VCaP (cell line): Measurements from ENCODE around the gene RPS28.
A peak's percentile ranks its signal among the peaks of the same experiment; 100 is the strongest.

ENCODE experiments used
- H3K27ac ChIP-seq: fragments of 450-650 bp; 2 replicates; pipeline ENCODE4 v1.5.1; 2017
- CTCF ChIP-seq: fragments of 450-650 bp; conservative IDR thresholded peaks from 2 replicates; pipeline ENCODE4 v1.5.1; 2017; ENCODE audit warnings: mild to moderate bottlenecking, moderate library complexity

RPS28 gene

GRCh38 chr19:8355631-8356402 is 34.5 kb downstream of the RPS28 start:
- H3K27ac ChIP-seq: no peak overlapping the region

GRCh38 chr19:8357007-8357521 is 35.8 kb downstream of the RPS28 start:
- no peak overlapping the region for H3K27ac ChIP-seq
- no peak for TF ChIP-seq CTCF

More at GRCh38 chr19:8355631-8356402, 34.5 kb downstream of the RPS28 start:
- TF ChIP-seq CTCF: no peak

- TF ChIP-seq CTCF: no peak
- no peak overlapping the region for H3K27ac ChIP-seq
Measured at GRCh38 chr19:8358948-8359347, 37.7 kb downstream of the RPS28 start.

GRCh38 chr19:8360196-8360595 is 38.9 kb downstream of the RPS28 start:
- no peak overlapping the region for H3K27ac ChIP-seq
- TF ChIP-seq CTCF: no peak

GRCh38 chr19:8361921-8362793 is 40.9 kb downstream of the RPS28 start:
- H3K27ac ChIP-seq: peak overlapping the region; percentile 37
- TF ChIP-seq CTCF: no peak

GRCh38 chr19:8363803-8364771 is 42.8 kb downstream of the RPS28 start, which contains the start of gene ANGPTL4:
Gene ANGPTL4 (plus strand): TSS chr19:8364155. CDS start chr19:8364322, 167 bp downstream.
- peak within 1 kb of the TSS; percentile 29; the same call in 1 of the 2 replicates for H3K27ac ChIP-seq

More at GRCh38 chr19:8363803-8364771, 42.8 kb downstream of the RPS28 start, which contains the start of gene ANGPTL4:
- no peak; the same call in none of the 2 replicates for TF ChIP-seq CTCF
